Esophagus (tissue), 2 donors: ENCODE results near the gene EIF1AD. TPM values are rescaled to one million over a fixed set of nuclear protein-coding genes. Genes with fewer than 3 reads are reported as not detected.

Experiments
- H3K27ac ChIP-seq, 2 donors: one replicate each; pipeline ENCODE4 v1.5.1; 2013; ENCODE audit warnings: low read depth in 2 of 2, mild to moderate bottlenecking in 2 of 2, inconsistent platforms in 1 of 2, low read length in 1 of 2, moderate library complexity in 1 of 2
- H3K27me3 ChIP-seq, 2 donors: one replicate each; pipeline ENCODE4 v1.6.1; 2013; ENCODE audit warnings: low read length in 2 of 2, control low read depth in 1 of 2, mild to moderate bottlenecking in 1 of 2; ENCODE audit not compliant: insufficient read depth in 2 of 2, control insufficient read depth in 1 of 2
- H3K36me3 ChIP-seq, 2 donors: one replicate each; pipeline ENCODE4 v1.6.1; 2013; ENCODE audit warnings: low read length in 1 of 2; ENCODE audit not compliant: control insufficient read depth in 2 of 2, insufficient read depth in 2 of 2
- H3K4me1 ChIP-seq, 2 donors: one replicate each; pipeline ENCODE4 v1.6.1; 2013; ENCODE audit warnings: low read length in 1 of 2; ENCODE audit not compliant: control insufficient read depth in 2 of 2, insufficient read depth in 2 of 2
- H3K4me3 ChIP-seq, 2 donors: one replicate each; pipeline ENCODE4 v1.5.1; 2013; ENCODE audit warnings: low read length in 2 of 2, mild to moderate bottlenecking in 2 of 2, low read depth in 1 of 2, moderate library complexity in 1 of 2
- H3K9me3 ChIP-seq, 2 donors: one replicate each; pipeline ENCODE4 v1.6.1; 2013; ENCODE audit warnings: mild to moderate bottlenecking in 2 of 2, low read depth in 1 of 2, low read length in 1 of 2, moderate library complexity in 1 of 2; ENCODE audit not compliant: control insufficient read depth in 2 of 2, insufficient read depth in 1 of 2
- WGBS, 2 donors: extraction: QIAGEN DNeasy Blood & Tissue Kit; methylation state at CpG; one replicate each; pipeline ENCODE4 v1.1.7; 2013; 5-methylcytosine and 5-hydroxymethylcytosine counted together
- polyA plus RNA-seq, 2 donors: library from polyadenylated mRNA; stranded (reverse); fragments of 200-250 nt; gene quantifications; one replicate each; pipeline ENCODE4 v1.2.3, GENCODE V29; 2013
- donor health status: healthy with polysubstance abuse.
- donor health status: Bipolar disorder and iron deficiency.

EIF1AD gene
- polyA plus RNA-seq, 2 donors, result 13.6 to 17.8 TPM

- Histone ChIP-seq H3K27ac (no peak overlapping the region), H3K36me3 (no peaks in the 10 kb centered on the region), H3K4me3 (no peak overlapping the region), H3K4me1 (no peaks in the 10 kb centered on the region), H3K27me3 (no peaks in the 10 kb centered on the region), H3K9me3 (no peaks in the 10 kb centered on the region)
- 79 to 81% methylated on average over 4 of the region's 4 CpGs for WGBS, 2 donors
Observed at GRCh38 chr11:65946655-65947054, 55.3 kb downstream of the EIF1AD start.

Other genes with a start within 250 kb of the EIF1AD start
- 10 to 100 TPM; 10.1 to 10.9 TPM for gene AP5B1, start 221.2 kb downstream of the EIF1AD start, polyA plus RNA-seq
- gene OVOL1, start 215.1 kb downstream of the EIF1AD start, polyA plus RNA-seq, result 10 to 100 TPM; 38.2 to 49.9 TPM
- gene SNX32, start 168.2 kb downstream of the EIF1AD start, polyA plus RNA-seq, result under 1 TPM; 0.15 to 0.47 TPM
- gene CFL1, start 144.0 kb downstream of the EIF1AD start, polyA plus RNA-seq, result 100 to 1,000 TPM; 361 to 694 TPM
- 10 to 100 TPM; 32.1 to 48.0 TPM for gene MUS81, start 141.7 kb downstream of the EIF1AD start, polyA plus RNA-seq
- 10 to 100 TPM in 1 of 2 donors, 1 to 10 TPM in 1; 9.2 to 13.1 TPM for gene EFEMP2, start 129.4 kb downstream of the EIF1AD start, polyA plus RNA-seq
- gene CTSW, start 122.3 kb downstream of the EIF1AD start, polyA plus RNA-seq, result 1 to 10 TPM; 1.3 to 1.7 TPM
- 10 to 100 TPM; 20.7 to 38.1 TPM for gene FIBP, start 113.7 kb downstream of the EIF1AD start, polyA plus RNA-seq
- 10 to 100 TPM; 13.5 to 22.7 TPM for gene CCDC85B, start 111.5 kb downstream of the EIF1AD start, polyA plus RNA-seq
- 10 to 100 TPM; 26.7 to 39.6 TPM for gene FOSL1, start 101.8 kb downstream of the EIF1AD start, polyA plus RNA-seq
- 10 to 100 TPM; 21.8 to 27.6 TPM for gene C11orf68, start 83.1 kb downstream of the EIF1AD start, polyA plus RNA-seq
- gene DRAP1, start 82.7 kb downstream of the EIF1AD start, polyA plus RNA-seq, result 100 to 1,000 TPM in 1 of 2 donors, 10 to 100 TPM in 1; 89.6 to 103 TPM
- not detected for gene TSGA10IP, start 56.7 kb downstream of the EIF1AD start, polyA plus RNA-seq
- gene SART1, start 40.4 kb downstream of the EIF1AD start, polyA plus RNA-seq, result 10 to 100 TPM; 33.9 to 77.1 TPM
- gene BANF1, start 346 bp upstream of the EIF1AD start, polyA plus RNA-seq, result 100 to 1,000 TPM; 142 to 246 TPM
- gene CST6, start 9.9 kb upstream of the EIF1AD start, polyA plus RNA-seq, result 10 to 100 TPM; 36.1 to 66.5 TPM
- gene CATSPER1, start 24.3 kb upstream of the EIF1AD start, polyA plus RNA-seq, result under 1 TPM; 0.05 to 0.06 TPM
- gene GAL3ST3, start 47.0 kb upstream of the EIF1AD start, polyA plus RNA-seq, result under 1 TPM in 1 of 2 donors, not detected in 1; 0.01 TPM
- 10 to 100 TPM; 61.9 to 80.2 TPM for gene SF3B2, start 50.2 kb upstream of the EIF1AD start, polyA plus RNA-seq
- 10 to 100 TPM; 16.0 to 24.8 TPM for gene PACS1, start 68.1 kb upstream of the EIF1AD start, polyA plus RNA-seq